SU-DHL-6 (cell line): Measurements from ENCODE around the gene GPR162.

Experiments
- H2AFZ ChIP-seq: fragments of 200-600 bp; sonication (generic); 2 replicates; pipeline ENCODE4 v1.6.1; 2014; ENCODE audit warnings: low read depth, mild to moderate bottlenecking, moderate library complexity, mixed read lengths, antibody characterized with exemption, low read length; ENCODE audit not compliant: severe bottlenecking
- H3F3A ChIP-seq: fragments of 200-600 bp; shearing (Covaris generic); 2 replicates; pipeline ENCODE4 v1.6.0; 2016; ENCODE audit warnings: antibody characterized with exemption, mild to moderate bottlenecking; ENCODE audit not compliant: insufficient read depth
- H3K27ac ChIP-seq: fragments of 200-600 bp; sonication (generic); 2 replicates; pipeline ENCODE4 v1.5.1; 2016; ENCODE audit warnings: low read depth, mild to moderate bottlenecking, low read length, moderate library complexity, mixed read lengths
- H3K27me3 ChIP-seq: fragments of 200-600 bp; sonication (generic), shearing (Covaris generic); 2 replicates; pipeline ENCODE4 v1.6.0; 2014; ENCODE audit warnings: mild to moderate bottlenecking, low read length
- H3K36me3 ChIP-seq: fragments of 200-600 bp; sonication (generic); 2 replicates; pipeline ENCODE4 v1.6.1; 2014; ENCODE audit warnings: mild to moderate bottlenecking, low read length, mixed read lengths
- H3K4me2 ChIP-seq: fragments of 300-600, 200-600 bp; shearing (Covaris generic), sonication (generic); 2 replicates; pipeline ENCODE4 v1.6.0; 2014; ENCODE audit warnings: low read length, low read depth, mild to moderate bottlenecking; ENCODE audit not compliant: poor library complexity, severe bottlenecking
- H3K4me3 ChIP-seq: fragments of 200-600 bp; sonication (generic); 2 replicates; pipeline ENCODE4 v1.5.1; 2014; ENCODE audit warnings: antibody characterized with exemption, low read length, mild to moderate bottlenecking, mixed read lengths; ENCODE audit not compliant: insufficient read depth, poor library complexity, severe bottlenecking
- H3K79me2 ChIP-seq: fragments of 200-600 bp; sonication (generic); 2 replicates; pipeline ENCODE4 v1.6.1; 2014; ENCODE audit warnings: mild to moderate bottlenecking, low read length, moderate library complexity; ENCODE audit not compliant: insufficient read depth
- H3K9ac ChIP-seq: fragments of 200-600 bp; sonication (generic); 2 replicates; pipeline ENCODE4 v1.7.0; 2014; ENCODE audit warnings: mild to moderate bottlenecking, low read length
- H3K9me2 ChIP-seq: fragments of 200-600 bp; sonication (generic); replicated peaks from 2 replicates; pipeline ENCODE4 v1.6.1; 2014; ENCODE audit warnings: low read length; ENCODE audit not compliant: insufficient read depth
- H3K9me3 ChIP-seq: fragments of 200-600 bp; sonication (generic); 2 replicates; pipeline ENCODE4 v1.6.1; 2014; ENCODE audit warnings: low read length, mixed read lengths; ENCODE audit not compliant: insufficient read depth
- H4K20me1 ChIP-seq: fragments of 200-600 bp; sonication (generic); 2 replicates; pipeline ENCODE4 v1.6.1; 2014; ENCODE audit warnings: low read depth, mild to moderate bottlenecking, antibody characterized with exemption, low read length, moderate library complexity, mixed read lengths
- CTCF ChIP-seq: fragments of 200-600 bp; sonication (generic); IDR thresholded peaks from one replicate; pipeline ENCODE4 v1.5.1; 2017; ENCODE audit warnings: antibody characterized with exemption, mild to moderate bottlenecking, low read length, moderate library complexity; ENCODE audit not compliant: insufficient read depth, poor library complexity, severe bottlenecking
- EZH2phosphoT487 ChIP-seq: fragments of 200-600 bp; sonication (generic), shearing (Covaris generic); conservative IDR thresholded peaks from 2 replicates; pipeline ENCODE4 v1.6.1; 2018; ENCODE audit warnings: mild to moderate bottlenecking, antibody characterized with exemption, low read length, moderate library complexity, mixed read lengths

The GPR162 gene

GRCh38 chr12:6821591-6822425 lies at the start of gene GPR162:
TSS of gene GPR162 (plus strand) at chr12:6821821. CDS start at chr12:6823899, 2,078 bp downstream.
- no peak for TF ChIP-seq EZH2phosphoT487
- TF ChIP-seq CTCF = no peak
- no peak within 1 kb of the TSS for H3K4me2 ChIP-seq
- H3K9me3 ChIP-seq = no peaks in the 10 kb centered on the region
- no peaks in the 10 kb centered on the region for H3K9me2 ChIP-seq
- no peaks in the 10 kb centered on the region for H3K79me2 ChIP-seq
- no peak within 1 kb of the TSS for H3K9ac ChIP-seq
- no peaks in the 10 kb centered on the region for H3K27me3 ChIP-seq
- H3K27ac ChIP-seq = no peak within 1 kb of the TSS
- no peaks in the 10 kb centered on the region for H3K36me3 ChIP-seq
- no peak within 1 kb of the TSS for H2AFZ ChIP-seq
- no peaks in the 10 kb centered on the region for H4K20me1 ChIP-seq
- no peaks in the 10 kb centered on the region for H3F3A ChIP-seq
- H3K4me3 ChIP-seq = no peak within 1 kb of the TSS

GRCh38 chr12:6772331-6772695 lies 49.3 kb upstream of the GPR162 start, which contains the start of gene LAG3:
TSS of gene LAG3 (plus strand) at chr12:6772520. CDS start at chr12:6772853, 333 bp downstream.
- Histone ChIP-seq H3K27me3 (no peaks in the 10 kb centered on the region), H3K79me2 (no peaks in the 10 kb centered on the region), H3F3A (no peaks in the 10 kb centered on the region), H3K4me3 (no peak within 1 kb of the TSS), H2AFZ (no peak within 1 kb of the TSS), H3K9ac (no peak within 1 kb of the TSS), H3K36me3 (no peaks in the 10 kb centered on the region), H3K9me2 (no peaks in the 10 kb centered on the region), H3K4me2 (no peak within 1 kb of the TSS), H3K27ac (no peak within 1 kb of the TSS), H3K9me3 (no peaks in the 10 kb centered on the region), H4K20me1 (no peaks in the 10 kb centered on the region)
- TF ChIP-seq EZH2phosphoT487 (no peak), CTCF (no peak)

- Histone ChIP-seq H3K36me3 (no peaks in the 10 kb centered on the region), H3K79me2 (no peaks in the 10 kb centered on the region), H4K20me1 (no peaks in the 10 kb centered on the region), H3K9me3 (no peaks in the 10 kb centered on the region), H3K9ac (no peak overlapping the region), H3K27ac (no peak overlapping the region), H3F3A (no peaks in the 10 kb centered on the region), H3K9me2 (no peaks in the 10 kb centered on the region), H3K27me3 (no peaks in the 10 kb centered on the region), H3K4me3 (no peak overlapping the region), H2AFZ (no peak overlapping the region), H3K4me2 (no peak overlapping the region)
- no peak for TF ChIP-seq EZH2phosphoT487
- no peak for TF ChIP-seq CTCF
Observed at GRCh38 chr12:6772726-6773589, 48.7 kb upstream of the GPR162 start.
